22Rv1 (cell line): ENCODE results near the gene HCRTR2.

Experiments
- CTCF ChIP-seq: fragments of 450-650 bp; IDR thresholded peaks from 2 replicates; pipeline ENCODE4 v1.5.1; 2017; ENCODE audit warnings: mild to moderate bottlenecking
- ZFX ChIP-seq: fragments of 450-650 bp; IDR thresholded peaks from 2 replicates; pipeline ENCODE4 v1.6.1; 2017; ENCODE audit warnings: antibody characterized with exemption, borderline replicate concordance

- no peak for TF ChIP-seq CTCF
- no peak for TF ChIP-seq ZFX
These were observed 152.9 kb downstream of the HCRTR2 start, which contains the start of gene GFRAL for GRCh38 chr6:55327169-55327568.
